Measurements from ENCODE around the gene DNAJC11. TPM values are rescaled to one million over a fixed set of nuclear protein-coding genes. Genes with fewer than 3 reads are reported as not detected.

DNAJC11 gene
- total RNA-seq, 1 donor from 2014 or later, result 70.3 TPM

- H3K4me3 Mint-ChIP-seq, result no peak overlapping the region
- peak overlapping the region; percentile 56 for H3K27ac Mint-ChIP-seq
- H3K36me3 Mint-ChIP-seq, result no peaks in the 10 kb centered on the region
- H3K4me1 Mint-ChIP-seq (ENCODE audit: unreplicated experiment), result peaks cover 2% of the 10 kb centered on the region
- H3K27me3 Mint-ChIP-seq, result no peaks in the 10 kb centered on the region
- no peak for DNase-seq (ENCODE audit: extremely low spot score, unreplicated experiment)
- no peak for TF ChIP-seq CTCF (conservative IDR thresholded peaks at IDR 0.05)
- H3K9me3 Mint-ChIP-seq, result no peaks in the 10 kb centered on the region
Observed at GRCh38 chr1:6587261-6588005, 114.2 kb downstream of the DNAJC11 start.

- no peak for TF ChIP-seq CTCF (conservative IDR thresholded peaks at IDR 0.05)
- no peaks in the 10 kb centered on the region for H3K27me3 Mint-ChIP-seq
- no peaks in the 10 kb centered on the region for H3K9me3 Mint-ChIP-seq
- no peak overlapping the region for H3K27ac Mint-ChIP-seq
- no peak overlapping the region for H3K4me3 Mint-ChIP-seq
- peaks cover 9% of the 10 kb centered on the region for H3K4me1 Mint-ChIP-seq (ENCODE audit: unreplicated experiment)
- no peak for DNase-seq (ENCODE audit: extremely low spot score, unreplicated experiment)
- no peaks in the 10 kb centered on the region for H3K36me3 Mint-ChIP-seq
Observed at GRCh38 chr1:6586404-6586816, 115.2 kb downstream of the DNAJC11 start.

GRCh38 chr1:6585841-6586240 is 115.8 kb downstream of the DNAJC11 start:
- no peak for DNase-seq (ENCODE audit: extremely low spot score, unreplicated experiment)
- H3K9me3 Mint-ChIP-seq, result no peaks in the 10 kb centered on the region
- H3K4me3 Mint-ChIP-seq, result no peak overlapping the region
- H3K27ac Mint-ChIP-seq, result no peak overlapping the region
- no peaks in the 10 kb centered on the region for H3K27me3 Mint-ChIP-seq
- TF ChIP-seq CTCF (conservative IDR thresholded peaks at IDR 0.05), result no peak
- H3K4me1 Mint-ChIP-seq (ENCODE audit: unreplicated experiment), result peaks cover 10% of the 10 kb centered on the region
- no peaks in the 10 kb centered on the region for H3K36me3 Mint-ChIP-seq

- Mint-ChIP-seq H3K27me3 (no peaks in the 10 kb centered on the region), H3K27ac (peak overlapping the region; percentile 58), H3K36me3 (no peaks in the 10 kb centered on the region), H3K4me3 (no peak overlapping the region), H3K9me3 (no peaks in the 10 kb centered on the region), H3K4me1 (ENCODE audit: unreplicated experiment) (peaks cover 15% of the 10 kb centered on the region)
- TF ChIP-seq CTCF (conservative IDR thresholded peaks at IDR 0.05), result no peak
- DNase-seq (ENCODE audit: extremely low spot score, unreplicated experiment), result no peak
Observed at GRCh38 chr1:6585081-6585722, 116.4 kb downstream of the DNAJC11 start.

Other genes with a start within 250 kb of the DNAJC11 start
- gene TNFRSF25, start 235.6 kb downstream of the DNAJC11 start, total RNA-seq (ENCODE audit: low replicate concordance), result 27.0 and 29.4 TPM in 2 replicates
- gene PLEKHG5, start 210.1 kb downstream of the DNAJC11 start, total RNA-seq (ENCODE audit: low replicate concordance), result 28.5 and 30.6 TPM in 2 replicates
- gene NOL9, start 147.3 kb downstream of the DNAJC11 start, total RNA-seq (ENCODE audit: low replicate concordance), result 32.9 and 43.0 TPM in 2 replicates
- gene TAS1R1, start 146.5 kb downstream of the DNAJC11 start, total RNA-seq (ENCODE audit: low replicate concordance), result not detected in 2 replicates
- gene ZBTB48, start 121.8 kb downstream of the DNAJC11 start, total RNA-seq (ENCODE audit: low replicate concordance), result 30.7 and 44.2 TPM in 2 replicates
- gene KLHL21, start 98.9 kb downstream of the DNAJC11 start, total RNA-seq (ENCODE audit: low replicate concordance), result 13.6 and 15.1 TPM in 2 replicates
- 14.7 and 21.2 TPM in 2 replicates for gene PHF13, start 88.1 kb downstream of the DNAJC11 start, total RNA-seq (ENCODE audit: low replicate concordance)
- gene THAP3, start 76.9 kb downstream of the DNAJC11 start, total RNA-seq (ENCODE audit: low replicate concordance), result 18.4 and 21.6 TPM in 2 replicates
- 76.3 and 82.5 TPM in 2 replicates for gene CAMTA1, start 83.6 kb upstream of the DNAJC11 start, total RNA-seq (ENCODE audit: low replicate concordance)

Measured in type B pancreatic cell (in vitro differentiated cells).